NCI-H524 (cell line): Measurements from ENCODE around the gene FXN.
"Not testable (repeated sequence)": the region's sequence is repeated elsewhere in the genome, so short reads cannot be mapped to it uniquely, and the experiment has no call there.

Experiments used
- DNase-seq, 2 experiments: peaks; one replicate each; lab custom pipeline; 2025; lab: John Stamatoyannopoulos, UW

Gene FXN

GRCh38 chr9:69027355-69028097 lies 8.0 kb upstream of the FXN start:
- DNase-seq: peak in 1 of 2 experiments; percentile 13

DNA sequence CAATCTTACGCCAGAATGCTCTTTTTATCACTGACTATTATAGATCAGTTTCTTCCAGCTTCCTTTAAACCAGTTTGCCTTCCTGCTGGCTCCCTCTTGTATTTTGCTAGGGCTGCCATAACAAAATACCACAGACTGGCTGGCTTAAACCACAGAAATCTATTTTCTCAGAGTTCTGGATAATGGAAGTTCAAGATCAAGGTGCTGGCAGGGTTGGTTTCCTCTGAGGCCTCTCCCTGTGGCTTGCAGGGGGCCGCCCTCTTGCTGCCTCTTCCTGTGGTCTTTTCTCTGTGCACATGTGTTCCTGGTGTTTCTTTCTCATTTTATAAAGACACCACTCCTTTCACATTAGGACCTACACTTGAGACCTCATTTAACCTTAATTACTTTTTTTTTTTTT lies 6.8 kb upstream of the FXN start:
- no peak for DNase-seq

GRCh38 chr9:69029535-69029934 lies 6.0 kb upstream of the FXN start:
- DNase-seq: no peak

DNA sequence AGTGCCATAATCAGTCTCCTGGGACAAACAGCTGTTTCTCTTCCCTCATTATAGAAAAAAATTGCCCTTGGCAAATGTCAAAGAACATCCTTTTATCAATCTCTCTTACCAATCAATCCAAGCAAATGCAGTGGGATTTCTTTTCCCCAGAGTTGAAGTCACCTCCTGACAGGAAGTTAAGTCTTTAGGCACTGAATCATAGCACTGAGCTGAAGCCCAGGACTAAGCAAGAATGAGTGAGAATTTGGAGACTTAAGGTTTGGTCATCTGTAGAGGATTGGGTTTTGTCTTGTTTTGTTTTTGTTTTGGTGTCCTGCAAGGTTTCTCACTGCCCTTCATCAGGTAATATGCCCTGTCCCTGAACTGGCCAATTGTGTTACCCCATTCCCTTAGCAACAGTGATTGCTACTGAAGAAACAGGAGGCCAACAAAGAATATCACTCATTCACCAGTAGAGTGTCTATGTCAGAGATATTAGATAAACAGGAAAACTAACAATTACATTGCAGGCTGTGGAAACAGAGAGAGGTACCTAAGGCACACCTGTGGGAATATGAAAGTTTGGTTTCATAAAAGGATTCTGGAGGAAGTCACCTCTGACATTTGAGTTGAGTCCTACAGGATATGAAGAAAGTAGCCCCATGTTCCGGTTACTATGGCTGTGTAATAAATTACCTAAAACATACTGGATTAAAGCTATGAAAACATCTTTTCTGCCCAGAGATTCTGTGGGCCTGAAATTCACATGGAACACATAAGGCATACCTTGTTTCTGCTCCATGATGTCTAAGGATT lies 4.5 kb upstream of the FXN start:
- no peak for DNase-seq

GRCh38 chr9:69034071-69034470 lies 1.5 kb upstream of the FXN start:
- DNase-seq: no peak

GRCh38 chr9:69036309-69036708 lies 757 bp downstream of the FXN start:
- no peak for DNase-seq

GRCh38 chr9:69036799-69037198 lies 1.2 kb downstream of the FXN start:
- DNase-seq: no peak

DNA sequence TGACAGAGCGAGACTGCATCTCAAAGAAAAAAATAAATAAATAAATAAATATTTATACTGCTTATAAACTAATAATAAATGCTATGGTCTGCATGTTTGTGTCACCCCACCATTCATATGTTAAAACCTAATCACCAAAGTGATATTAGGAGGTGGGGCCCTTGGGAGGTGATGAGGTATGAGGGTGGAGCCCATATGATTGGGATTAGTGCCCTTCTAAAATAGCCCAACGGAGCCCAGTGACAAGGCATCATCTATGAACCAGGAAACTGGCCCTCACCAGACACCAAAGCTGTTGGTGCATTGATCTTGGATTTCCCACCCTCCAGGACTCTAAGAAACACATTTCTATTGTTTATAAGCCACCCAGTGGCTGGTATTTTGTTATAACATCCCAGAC lies 5.1 kb downstream of the FXN start:
- no peak for DNase-seq

DNA sequence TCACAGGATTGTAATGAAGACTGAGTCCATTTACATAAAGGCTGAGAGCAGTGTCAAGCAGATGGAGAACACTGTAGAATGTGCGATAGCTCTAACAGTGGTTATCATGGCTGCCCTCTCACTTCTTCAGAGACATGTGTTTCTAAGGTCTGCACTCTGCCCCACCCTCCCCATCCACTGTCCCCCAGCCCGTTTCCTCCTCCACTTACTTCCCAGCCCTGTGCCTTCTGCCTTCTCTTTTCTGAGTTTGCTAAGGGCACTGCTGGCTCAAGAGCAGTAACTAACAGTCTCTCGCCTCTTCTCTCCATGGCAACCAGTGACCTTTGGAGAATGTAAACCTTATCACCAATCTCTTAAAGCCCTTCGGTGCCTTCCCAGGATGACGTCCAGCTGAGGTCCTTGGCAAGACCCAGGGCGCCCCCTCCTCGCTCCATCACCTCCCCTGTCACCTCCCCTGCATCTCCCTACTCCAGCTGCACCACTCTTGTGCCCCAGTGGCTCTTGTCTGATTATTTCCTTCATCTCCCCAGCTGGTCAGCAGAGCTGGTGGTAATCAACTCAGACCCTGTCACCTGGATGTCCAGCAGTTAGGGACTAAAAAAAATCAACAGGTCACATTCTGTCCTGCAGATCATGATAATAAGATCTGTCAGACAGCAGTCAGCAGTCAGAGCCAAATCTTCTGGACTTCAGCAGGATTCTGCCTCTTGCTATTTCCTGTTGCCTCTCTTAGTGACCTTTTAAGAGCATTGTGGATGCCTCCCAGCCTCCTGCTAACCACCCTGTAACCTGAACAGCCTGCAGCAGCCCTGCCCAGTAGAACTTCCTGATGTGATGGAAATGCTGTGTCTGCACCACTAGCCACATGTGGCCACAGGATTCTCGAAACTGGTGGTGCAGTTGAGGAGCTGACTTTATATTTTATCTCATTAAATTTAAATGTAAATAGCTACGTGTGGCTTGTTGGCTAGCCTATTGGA lies 9.0 kb downstream of the FXN start:
- no peak for DNase-seq

GRCh38 chr9:69045821-69046220 lies 10.3 kb downstream of the FXN start:
- DNase-seq: no peak

DNA sequence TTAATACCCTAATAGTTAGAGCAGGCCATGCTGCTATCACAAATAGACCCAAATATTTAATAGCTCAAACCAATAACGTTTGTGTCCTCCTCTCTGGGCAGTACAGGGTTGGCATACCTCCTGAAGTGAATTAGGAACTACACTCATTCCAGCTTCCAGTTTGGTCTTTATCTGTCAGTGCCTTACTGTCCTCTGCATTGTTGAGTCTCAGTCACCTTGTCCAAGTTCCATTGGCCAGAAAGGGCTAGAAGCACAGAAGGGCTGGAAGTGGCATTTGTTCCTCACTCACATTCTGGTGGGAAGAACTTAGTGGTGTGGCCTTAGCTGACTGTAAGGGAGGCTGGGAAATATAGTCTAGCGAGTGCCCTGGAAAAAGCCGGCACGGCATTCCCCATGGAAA lies 11.2 kb downstream of the FXN start:
- no peak for DNase-seq

GRCh38 chr9:69047371-69047770 lies 11.8 kb downstream of the FXN start:
- DNase-seq: no peak

GRCh38 chr9:69049094-69049493 lies 13.5 kb downstream of the FXN start:
- DNase-seq: no peak

- DNase-seq: not testable (repeated sequence)
Observed at GRCh38 chr9:69050936-69051335, 15.4 kb downstream of the FXN start.

- no peak for DNase-seq
Observed at GRCh38 chr9:69054989-69055388, 19.4 kb downstream of the FXN start.

DNA sequence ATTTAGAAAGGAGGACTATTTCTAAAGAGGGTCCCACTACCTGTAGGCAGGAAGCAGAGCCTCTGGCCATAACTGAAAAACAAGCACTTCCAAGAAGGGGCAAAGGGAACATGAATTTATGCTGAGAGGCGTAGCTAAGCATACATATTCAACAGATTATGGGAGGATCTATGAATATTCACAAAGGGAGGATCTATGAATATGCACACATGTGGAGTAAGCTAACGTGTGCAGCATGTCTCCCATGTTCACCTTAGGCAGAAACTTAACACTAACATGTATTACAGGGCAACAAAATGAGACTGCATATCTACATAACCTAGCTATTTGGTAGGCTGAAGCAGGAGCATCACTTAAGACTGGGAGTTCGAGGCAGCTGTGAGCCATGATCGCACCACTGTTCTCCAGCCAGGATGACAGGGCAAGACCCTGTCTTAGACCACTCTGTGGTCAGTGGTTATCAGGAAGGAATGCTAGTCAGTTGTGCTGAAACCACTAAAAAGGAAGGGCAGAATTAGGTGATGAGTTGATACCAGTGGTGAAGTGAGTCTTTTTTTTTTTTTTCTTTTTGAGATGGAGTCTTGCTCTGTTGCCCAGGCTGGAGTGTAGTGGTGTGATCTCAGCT lies 20.8 kb downstream of the FXN start:
- DNase-seq: no peak

- DNase-seq: peak in 1 of 2 experiments; percentile 15
Observed at GRCh38 chr9:69058101-69058500, 22.5 kb downstream of the FXN start.

- DNase-seq: no peak
Observed at GRCh38 chr9:69060766-69061165, 25.2 kb downstream of the FXN start.

GRCh38 chr9:69062195-69062594 lies 26.6 kb downstream of the FXN start:
- no peak for DNase-seq

GRCh38 chr9:69063839-69064238 lies 28.3 kb downstream of the FXN start:
- DNase-seq: no peak

DNA sequence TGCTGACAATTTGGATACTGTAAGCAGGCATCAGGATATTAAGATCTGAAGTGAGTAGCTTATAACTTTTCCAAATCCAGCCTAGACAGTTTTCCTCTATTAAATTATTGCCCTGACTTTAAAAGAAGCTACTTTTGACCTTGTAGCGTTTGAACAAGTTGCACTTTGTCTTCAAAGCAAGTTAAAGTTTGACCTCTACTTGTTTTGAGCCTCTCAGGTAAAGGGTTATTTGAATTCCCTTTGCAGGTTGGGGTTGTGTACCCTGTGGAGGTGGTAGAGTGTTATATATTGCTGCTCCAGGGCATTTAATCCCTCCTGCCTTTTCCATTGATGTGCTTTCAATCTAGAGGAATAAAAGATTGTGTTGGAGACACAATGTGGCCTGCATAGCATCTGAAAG lies 30.1 kb downstream of the FXN start:
- DNase-seq: no peak

DNA sequence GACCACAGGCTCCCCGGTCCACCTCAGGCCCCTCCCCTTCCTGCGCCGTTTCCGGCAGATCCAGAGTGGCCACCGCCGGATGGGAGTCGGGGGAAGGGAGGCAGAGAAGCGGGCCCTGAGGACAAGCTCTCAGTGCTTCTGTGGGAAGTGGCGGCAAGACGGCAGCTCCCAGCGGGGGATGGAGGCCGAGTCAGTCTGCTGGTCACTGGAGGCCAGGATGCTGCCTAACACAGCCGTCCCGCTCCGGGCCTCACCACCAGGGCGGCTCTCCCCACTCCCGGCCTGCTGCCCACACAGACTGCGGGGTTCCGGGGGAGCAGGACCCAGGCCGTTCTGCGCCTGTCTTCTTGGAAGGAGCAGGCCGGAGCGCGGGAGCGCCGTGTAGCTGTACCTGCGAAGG lies 31.4 kb downstream of the FXN start:
- DNase-seq: no peak
